Tibial nerve (tissue), 4 donors: ENCODE measurements around the gene PDHB. TPM values are rescaled to one million over a fixed set of nuclear protein-coding genes. Genes with fewer than 3 reads are reported as not detected.
"Not testable (repeated sequence)": the region's sequence is repeated elsewhere in the genome, so short reads cannot be mapped to it uniquely, and the experiment has no call there.

Source experiments
- DNase-seq, 2 donors: peaks; one replicate each; pipeline ENCODE4 v3.0.0-alpha.2; 2019; ENCODE audit warnings: low spot score in 2 of 2
- H3K27ac ChIP-seq, 4 donors: fragments of 200-600 bp; sonication (generic) in 3 of 4; one replicate each; pipeline ENCODE4 v1.5.1; 2017 to 2019; ENCODE audit warnings: mild to moderate bottlenecking in 1 of 4
- H3K27me3 ChIP-seq, 2 donors: fragments of 200-600 bp; sonication (generic) in 1 of 2; one replicate each; pipeline versions ENCODE4 v1.5.1 to v1.6.0; 2017 to 2019
- H3K36me3 ChIP-seq, 3 donors: fragments of 200-600 bp; sonication (generic); one replicate each; pipeline ENCODE4 v1.5.1; 2018 to 2019
- H3K4me1 ChIP-seq, 4 donors: fragments of 200-600 bp; sonication (generic) in 3 of 4; one replicate each; pipeline ENCODE4 v1.5.1; 2017 to 2019
- H3K4me3 ChIP-seq, 4 donors: fragments of 200-600 bp; sonication (generic) in 3 of 4; one replicate each; pipeline ENCODE4 v1.5.1; 2017 to 2019; ENCODE audit warnings: mild to moderate bottlenecking in 1 of 4, moderate library complexity in 1 of 4
- H3K9me3 ChIP-seq, 4 donors: fragments of 200-600 bp; sonication (generic) in 3 of 4; one replicate each; pipeline ENCODE4 v1.5.1; 2017 to 2019
- CTCF ChIP-seq, 5 experiments: fragments of 200-600 bp in 3 of 5; fragments of 450-650 bp in 2 of 5; sonication (generic) in 3 of 5; IDR thresholded peaks; one replicate each; pipeline ENCODE4 v1.5.1; 2016 to 2019; ENCODE audit warnings: antibody characterized with exemption in 5 of 5, mild to moderate bottlenecking in 3 of 5, moderate library complexity in 2 of 5
- EP300 ChIP-seq, 2 donors: sonication (generic); formaldehyde crosslinking; IDR thresholded peaks; one replicate each; pipeline ENCODE4 v1.6.1; 2017; ENCODE audit warnings: antibody characterized with exemption in 2 of 2, mild to moderate bottlenecking in 1 of 2
- POLR2A ChIP-seq, 2 donors: fragments of 450-650 bp; IDR thresholded peaks; one replicate each; pipeline ENCODE4 v1.6.1; 2017; ENCODE audit warnings: antibody characterized with exemption in 2 of 2, mild to moderate bottlenecking in 2 of 2, moderate library complexity in 2 of 2
- WGBS, 2 donors: methylation state at CpG; one replicate each; pipeline ENCODE4 v1.1.5; 2018; 5-methylcytosine and 5-hydroxymethylcytosine counted together
- total RNA-seq, 4 donors: library from RNA; depleted of rRNA; stranded (reverse); fragments of >200 nt; gene quantifications; one replicate each; pipeline ENCODE4 v1.1.0, GENCODE V29; 2016

Gene PDHB
- total RNA-seq, 4 donors from 2014 or later = 49.8 to 66.7 (median 55.6) TPM

- TF ChIP-seq POLR2A (IDR thresholded peaks at IDR 0.05) (no peak), EP300 (IDR thresholded peaks at IDR 0.05) (no peak), CTCF (IDR thresholded peaks at IDR 0.05) (no peak)
- WGBS, 2 donors = 42 to 48% methylated on average over 4 of the region's 4 CpGs
Measured at GRCh38 chr3:58462829-58463180, 29.2 kb upstream of the PDHB start.

GRCh38 chr3:58459160-58459559 lies 25.5 kb upstream of the PDHB start:
- TF ChIP-seq EP300 (IDR thresholded peaks at IDR 0.05) (no peak), CTCF (IDR thresholded peaks at IDR 0.05) (no peak), POLR2A (IDR thresholded peaks at IDR 0.05) (no peak)
- H3K36me3 ChIP-seq = no peaks in the 10 kb centered on the region
- DNase-seq = no peak
- H3K4me1 ChIP-seq = peaks cover 0 to 16% (median 0%) of the 10 kb centered on the region in 4 donors
- 81 to 83% methylated on average over 4 of the region's 4 CpGs for WGBS, 2 donors
- no peaks in the 10 kb centered on the region for H3K27me3 ChIP-seq
- H3K27ac ChIP-seq = no peak overlapping the region
- H3K9me3 ChIP-seq = peaks cover 0 to 19% (median 5%) of the 10 kb centered on the region in 4 donors
- no peak overlapping the region for H3K4me3 ChIP-seq

More at GRCh38 chr3:58462829-58463180, 29.2 kb upstream of the PDHB start:
- Histone ChIP-seq H3K4me3 (no peak overlapping the region), H3K27me3 (no peaks in the 10 kb centered on the region), H3K36me3 (no peaks in the 10 kb centered on the region), H3K9me3 (no peaks in the 10 kb centered on the region), H3K4me1 (peaks cover 0 to 17% (median 0%) of the 10 kb centered on the region in 4 donors), H3K27ac (no peak overlapping the region)
- no peak for DNase-seq

DNA sequence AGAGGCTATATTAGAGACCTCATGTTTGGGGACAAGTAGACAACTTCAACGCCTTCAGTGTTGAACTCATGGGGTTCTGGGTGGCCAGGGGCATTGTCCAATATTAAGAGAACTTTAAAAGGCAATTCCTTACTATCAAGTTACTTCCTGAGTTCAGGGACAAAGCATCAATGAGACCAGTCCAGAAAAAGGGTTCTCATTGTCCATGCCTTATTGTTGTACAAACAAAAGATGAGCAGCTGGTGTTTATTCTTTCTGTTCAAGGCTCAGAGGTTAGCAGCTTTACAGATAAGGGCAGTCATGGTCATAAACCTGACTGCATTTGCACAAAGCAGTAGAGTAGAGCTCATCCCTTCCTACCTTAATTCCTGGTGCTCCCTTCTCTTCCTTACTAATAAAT lies 18.5 kb upstream of the PDHB start:
- no peak for DNase-seq
- 23 to 68% methylated on average over 1 of the region's 1 CpG for WGBS, 2 donors
- no peaks in the 10 kb centered on the region for H3K27me3 ChIP-seq
- no peak overlapping the region for H3K4me3 ChIP-seq
- TF ChIP-seq POLR2A (IDR thresholded peaks at IDR 0.05) (no peak), CTCF (IDR thresholded peaks at IDR 0.05) (no peak), EP300 (IDR thresholded peaks at IDR 0.05) (no peak)
- H3K27ac ChIP-seq = no peak overlapping the region
- no peaks in the 10 kb centered on the region for H3K4me1 ChIP-seq
- H3K9me3 ChIP-seq = peaks cover 0 to 22% (median 5%) of the 10 kb centered on the region in 4 donors
- H3K36me3 ChIP-seq = no peaks in the 10 kb centered on the region

DNA sequence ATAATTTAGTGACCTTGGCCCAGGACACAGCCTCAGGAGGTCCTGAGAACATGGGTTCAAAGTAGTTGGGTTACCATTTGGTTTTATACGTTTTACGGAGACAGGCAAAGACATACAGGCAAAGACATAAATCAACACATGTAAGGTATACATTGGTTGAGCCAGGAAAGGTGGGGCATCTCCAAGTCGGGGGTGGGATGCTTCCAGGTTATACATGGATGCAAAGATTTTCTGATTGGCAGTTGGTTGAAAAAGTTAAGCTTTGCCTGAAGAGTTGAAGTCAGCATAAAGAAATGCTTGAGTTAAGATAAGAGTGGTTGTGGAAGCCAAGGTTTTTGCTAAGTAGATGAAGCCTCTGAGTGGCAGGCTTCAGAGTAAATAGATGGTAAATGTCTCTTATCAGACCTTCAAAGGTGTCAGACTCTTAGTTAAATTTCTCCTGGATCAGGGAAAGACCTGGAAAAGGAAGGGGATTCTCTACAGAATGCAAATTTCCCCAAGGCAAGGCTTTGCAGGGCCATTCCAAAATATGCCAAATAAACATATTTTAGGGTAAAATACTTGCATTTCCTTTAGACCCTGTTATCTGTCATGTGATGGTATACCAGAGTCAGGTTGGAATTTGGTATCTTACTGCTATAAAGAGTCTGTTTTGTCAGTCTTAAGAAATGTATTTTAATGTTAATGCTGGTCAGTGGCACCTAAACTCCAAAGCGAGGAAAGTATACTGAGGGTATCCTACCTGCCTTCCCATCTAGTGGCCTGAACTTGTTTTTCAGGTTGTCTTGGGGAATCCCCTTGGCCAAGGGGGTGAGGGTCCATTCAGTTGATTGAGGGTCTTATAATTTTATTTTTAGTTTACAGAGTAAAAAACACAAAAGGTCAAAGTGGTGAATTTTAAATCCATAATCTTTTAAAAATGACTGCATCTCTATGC lies 8.2 kb upstream of the PDHB start:
- TF ChIP-seq POLR2A (IDR thresholded peaks at IDR 0.05) = no peak
- TF ChIP-seq CTCF (IDR thresholded peaks at IDR 0.05) = no peak
- no peak for TF ChIP-seq EP300 (IDR thresholded peaks at IDR 0.05)
- 75 to 82% methylated on average over 4 of the region's 4 CpGs for WGBS, 2 donors
- H3K36me3 ChIP-seq = no peaks in the 10 kb centered on the region
- no peak overlapping the region for H3K4me3 ChIP-seq
- no peaks in the 10 kb centered on the region for H3K9me3 ChIP-seq
- H3K27ac ChIP-seq = no peak overlapping the region
- no peak for DNase-seq
- no peaks in the 10 kb centered on the region for H3K4me1 ChIP-seq
- no peaks in the 10 kb centered on the region for H3K27me3 ChIP-seq

GRCh38 chr3:58440996-58441355 lies 7.3 kb upstream of the PDHB start:
- H3K27ac ChIP-seq, H3K4me3 ChIP-seq, H3K4me1 ChIP-seq, H3K27me3 ChIP-seq, H3K9me3 ChIP-seq, H3K36me3 ChIP-seq, DNase-seq: not testable (repeated sequence)
- WGBS, 2 donors = 70 to 77% methylated on average over 6 of the region's 6 CpGs

- H3K4me1 ChIP-seq = peaks cover 0 to 31% (median 24%) of the 10 kb centered on the region in 4 donors
- not testable (repeated sequence) for H3K27ac ChIP-seq, DNase-seq, H3K27me3 ChIP-seq, H3K9me3 ChIP-seq, H3K36me3 ChIP-seq, H3K4me3 ChIP-seq
- WGBS, 2 donors = 71 to 74% methylated on average over 8 of the region's 8 CpGs
Measured at GRCh38 chr3:58437276-58437675, 3.6 kb upstream of the PDHB start.
